Lower leg skin (tissue), 4 donors: ENCODE results near the gene UBC. TPM values are rescaled to one million over a fixed set of nuclear protein-coding genes. Genes with fewer than 3 reads are reported as not detected.

Experiments
- DNase-seq, 2 donors: peaks; one replicate each; pipeline ENCODE4 v3.0.0-alpha.2; 2019; ENCODE audit warnings: low spot score in 2 of 2
- H3K4me3 ChIP-seq: fragments of 200-600 bp; sonication (generic); 2 replicates; pipeline ENCODE4 v1.5.1; 2017; ENCODE audit warnings: mild to moderate bottlenecking, low read depth; ENCODE audit not compliant: poor library complexity, severe bottlenecking
- CTCF ChIP-seq, 3 donors: fragments of 450-650 bp; IDR thresholded peaks; one replicate each; pipeline ENCODE4 v1.5.1; 2016; ENCODE audit warnings: antibody characterized with exemption in 3 of 3, mild to moderate bottlenecking in 3 of 3, moderate library complexity in 2 of 3
- POLR2A ChIP-seq, 2 donors: fragments of 450-650 bp; IDR thresholded peaks; one replicate each; pipeline ENCODE4 v1.6.1; 2016 to 2017; ENCODE audit warnings: antibody characterized with exemption in 2 of 2, mild to moderate bottlenecking in 1 of 2, moderate library complexity in 1 of 2
- WGBS, 2 donors: methylation state at CpG; one replicate each; pipeline ENCODE4 v1.1.5; 2018; 5-methylcytosine and 5-hydroxymethylcytosine counted together
- intact Hi-C: fragments of 100-400 bp; cut with DNase I; formaldehyde crosslinking; loops from one replicate; pipeline ENCODE4 v1.15.0; 2023; ENCODE audit warnings: low total_unique reads
- total RNA-seq, 4 donors: library from RNA; depleted of rRNA; stranded (reverse); fragments of >200 nt; gene quantifications; one replicate each; pipeline ENCODE4 v1.1.0, GENCODE V29; 2016

UBC gene
- total RNA-seq, 4 donors from 2014 or later, result 1,350 to 1,636 (median 1,452) TPM

GRCh38 chr12:124947561-124948398 is 33.3 kb upstream of the UBC start:
- intact Hi-C loops, result no loop called here
- WGBS, 2 donors, result 95 to 96% methylated on average over 12 to 16 of the region's 20 CpGs
- H3K4me3 ChIP-seq, result no peak overlapping the region
- TF ChIP-seq CTCF (IDR thresholded peaks at IDR 0.05) (no peak), POLR2A (IDR thresholded peaks at IDR 0.05) (no peak)
- DNase-seq, result no peak

- 89 to 95% methylated on average over 7 to 11 of the region's 11 CpGs for WGBS, 2 donors
- H3K4me3 ChIP-seq, result no peak overlapping the region
- intact Hi-C loops, result no loop called here
- no peak for DNase-seq
- no peak for TF ChIP-seq POLR2A (IDR thresholded peaks at IDR 0.05)
- no peak for TF ChIP-seq CTCF (IDR thresholded peaks at IDR 0.05)
These were observed 32.6 kb upstream of the UBC start for GRCh38 chr12:124947013-124947412.

GRCh38 chr12:124946447-124946793 is 32.0 kb upstream of the UBC start:
- no peak overlapping the region for H3K4me3 ChIP-seq
- DNase-seq, result no peak
- TF ChIP-seq POLR2A (IDR thresholded peaks at IDR 0.05) (no peak), CTCF (IDR thresholded peaks at IDR 0.05) (no peak)
- intact Hi-C loops, result no loop called here
- WGBS, 2 donors, result 75 to 82% methylated on average over 9 to 10 of the region's 10 CpGs

- no peak overlapping the region for H3K4me3 ChIP-seq
- no peak for DNase-seq
- WGBS, 2 donors, result 73 to 80% methylated on average over 7 of the region's 7 CpGs
- TF ChIP-seq POLR2A (IDR thresholded peaks at IDR 0.05) (no peak), CTCF (IDR thresholded peaks at IDR 0.05) (no peak)
- intact Hi-C loops, result no loop called here
These were observed 26.7 kb upstream of the UBC start for GRCh38 chr12:124941170-124941527.

GRCh38 chr12:124940393-124941169 is 26.1 kb upstream of the UBC start:
- DNase-seq, result peak; percentile 93 to 98
- intact Hi-C loops, result no loop called here
- TF ChIP-seq CTCF (IDR thresholded peaks at IDR 0.05), result peak in 1 of 3 donors; percentile 80
- no peak for TF ChIP-seq POLR2A (IDR thresholded peaks at IDR 0.05)
- H3K4me3 ChIP-seq, result no peak overlapping the region
- WGBS, 2 donors, result 8 to 9% methylated on average over 24 to 27 of the region's 27 CpGs
